Activated T-cell treated with anti-CD3 and anti-CD28 coated beads for 4 hours (primary cell): ENCODE results near the gene LMX1B.
A peak's percentile ranks its signal among the peaks of the same experiment; 100 is the strongest.

ENCODE experiments used
- DNase-seq: peaks from one replicate; pipeline ENCODE4 v3.0.0-alpha.2; 2020

Gene LMX1B

GRCh38 chr9:126605792-126606482 is 7.8 kb upstream of the LMX1B start:
- DNase-seq, result no peak

GRCh38 chr9:126606483-126606870 is 7.3 kb upstream of the LMX1B start:
- DNase-seq, result no peak

- no peak for DNase-seq
These were observed 6.6 kb upstream of the LMX1B start for GRCh38 chr9:126607086-126607485.

- DNase-seq, result no peak
These were observed 6.0 kb upstream of the LMX1B start for GRCh38 chr9:126607731-126608130.

- no peak for DNase-seq
These were observed 5.2 kb upstream of the LMX1B start for GRCh38 chr9:126608551-126608950.

GRCh38 chr9:126609191-126609590 is 4.5 kb upstream of the LMX1B start:
- no peak for DNase-seq

GRCh38 chr9:126609711-126610388 is 3.9 kb upstream of the LMX1B start:
- no peak for DNase-seq

- DNase-seq, result no peak
These were observed 2.5 kb upstream of the LMX1B start for GRCh38 chr9:126611193-126611591.

- DNase-seq, result peak; percentile 62
These were observed 2.0 kb upstream of the LMX1B start for GRCh38 chr9:126611592-126612325.

GRCh38 chr9:126612326-126612812 is 1.4 kb upstream of the LMX1B start:
- no peak for DNase-seq

GRCh38 chr9:126612813-126613641 is 701 bp upstream of the LMX1B start:
- DNase-seq, result no peak

GRCh38 chr9:126614088-126614454 is 343 bp downstream of the LMX1B start:
- DNase-seq, result no peak

GRCh38 chr9:126614455-126615244 is 922 bp downstream of the LMX1B start:
- DNase-seq, result no peak

- DNase-seq, result no peak
These were observed 1.6 kb downstream of the LMX1B start for GRCh38 chr9:126615245-126615790.

- no peak for DNase-seq
These were observed 2.2 kb downstream of the LMX1B start for GRCh38 chr9:126615791-126616447.

- no peak for DNase-seq
These were observed 2.8 kb downstream of the LMX1B start for GRCh38 chr9:126616521-126616976.

GRCh38 chr9:126617003-126617822 is 3.5 kb downstream of the LMX1B start:
- no peak for DNase-seq

- no peak for DNase-seq
These were observed 4.1 kb downstream of the LMX1B start for GRCh38 chr9:126617823-126618165.

GRCh38 chr9:126618190-126618584 is 4.5 kb downstream of the LMX1B start:
- DNase-seq, result no peak
